Pulmonary artery endothelial cell (primary cell): ENCODE results near the gene DPP6. TPM values are rescaled to one million over a fixed set of nuclear protein-coding genes. Genes with fewer than 3 reads are reported as not detected.

ENCODE experiments used
- DNase-seq: peaks from one replicate; pipeline ENCODE4 v3.0.0-alpha.2; 2011; ENCODE audit warnings: low read depth, low spot score
- total RNA-seq: library from RNA; depleted of rRNA; stranded (reverse); fragments of >200 nt; gene quantifications from 2 replicates; pipeline ENCODE4 v1.2.3, GENCODE V29; 2014

The DPP6 gene
- total RNA-seq, 1 donor from 2014 or later = not detected

DNA sequence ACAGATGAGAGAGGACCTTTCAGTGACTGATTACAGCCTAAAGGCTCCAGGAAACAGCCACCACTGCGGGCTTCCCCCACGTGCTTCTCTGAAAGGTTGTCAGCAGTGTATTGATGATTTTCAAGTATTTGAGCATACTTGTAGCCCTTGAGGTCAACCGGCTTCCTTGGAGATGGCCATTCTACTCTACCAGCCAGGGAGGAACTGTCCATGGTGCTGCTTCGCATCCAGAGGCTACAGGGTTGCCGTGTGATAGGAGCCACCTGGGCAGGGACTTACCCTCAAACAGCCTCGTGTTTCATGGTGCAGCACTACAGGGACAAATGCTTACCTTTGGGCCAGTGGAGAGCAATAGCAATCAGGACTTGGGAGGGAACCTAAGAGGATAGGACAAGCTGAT, 179.5 kb downstream of the DPP6 start:
- no peak for DNase-seq

DNA sequence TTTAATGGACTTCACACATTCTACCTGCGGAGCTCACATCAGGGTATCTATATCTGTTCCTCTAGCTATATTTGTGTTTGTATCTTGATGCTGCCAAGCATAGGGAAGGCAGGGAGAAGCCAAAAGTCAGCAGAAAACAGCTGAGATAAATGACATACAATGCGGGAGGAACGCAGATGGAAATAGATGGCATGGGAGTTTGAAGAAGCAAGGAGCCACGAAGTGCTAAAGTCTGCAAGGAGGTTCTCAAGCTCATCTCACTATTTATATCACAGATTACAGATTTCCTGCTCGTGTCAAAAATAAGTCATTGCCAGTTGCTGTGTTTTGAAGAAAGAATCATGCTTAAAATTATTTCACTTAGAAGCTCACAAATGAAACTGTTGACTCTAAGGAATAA, 180.5 kb downstream of the DPP6 start:
- no peak for DNase-seq

DNA sequence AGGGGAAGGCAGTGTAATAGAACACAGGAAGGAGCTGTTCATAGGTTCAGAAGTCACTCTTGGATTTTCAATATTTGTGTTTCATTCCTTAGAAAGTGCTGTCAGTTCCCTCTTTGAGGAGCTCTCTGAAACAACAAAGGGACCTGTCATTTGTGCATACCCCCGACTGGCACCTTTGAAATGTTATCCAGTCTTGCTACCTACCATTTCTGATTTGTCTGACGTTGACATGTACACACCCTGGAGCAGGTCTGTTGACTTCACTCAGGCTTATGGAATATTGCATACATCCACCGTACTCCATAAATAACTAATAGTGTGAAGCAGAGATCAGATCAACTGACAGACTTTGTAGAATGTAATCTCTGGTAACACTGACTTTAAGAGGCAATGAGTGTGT, 189.8 kb downstream of the DPP6 start:
- DNase-seq = no peak

DNA sequence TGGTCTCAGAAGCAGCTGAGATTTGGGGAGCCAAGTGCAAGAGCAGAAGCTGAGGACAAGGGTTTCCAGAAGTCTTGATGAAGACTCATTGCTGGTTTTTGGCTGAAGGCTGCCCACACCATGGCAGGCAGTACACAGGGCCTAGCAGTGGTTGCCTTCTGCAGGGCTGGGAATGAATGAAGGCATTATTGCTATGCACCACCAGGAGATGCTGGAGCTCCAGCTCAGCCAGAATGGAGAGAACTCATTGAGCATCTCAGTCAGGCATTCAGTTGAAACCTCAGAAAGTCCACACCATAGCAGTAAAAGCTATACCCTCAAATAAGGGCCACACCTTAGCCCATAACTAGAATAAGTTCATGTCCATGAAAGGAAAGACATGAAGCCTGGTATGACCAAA, 190.5 kb downstream of the DPP6 start:
- no peak for DNase-seq

DNA sequence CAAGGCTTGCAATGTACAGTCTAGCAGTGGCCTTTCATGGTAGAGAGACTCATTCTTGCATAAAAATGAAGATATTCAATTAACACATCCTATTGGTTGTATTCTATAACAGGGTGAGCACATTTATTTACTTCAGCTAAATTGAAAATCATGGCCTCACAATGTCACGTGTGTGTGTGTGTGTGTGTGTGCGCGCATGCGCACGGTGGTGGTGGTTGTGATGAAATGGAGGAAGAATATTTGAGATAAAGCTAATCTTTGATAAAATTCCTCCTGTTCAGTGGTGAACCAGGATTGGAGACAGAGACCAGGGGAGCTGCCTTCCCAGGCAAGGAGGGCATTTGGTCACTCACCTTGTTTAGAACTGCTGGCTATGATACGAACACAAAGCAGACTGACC, 199.8 kb downstream of the DPP6 start:
- no peak for DNase-seq

DNA sequence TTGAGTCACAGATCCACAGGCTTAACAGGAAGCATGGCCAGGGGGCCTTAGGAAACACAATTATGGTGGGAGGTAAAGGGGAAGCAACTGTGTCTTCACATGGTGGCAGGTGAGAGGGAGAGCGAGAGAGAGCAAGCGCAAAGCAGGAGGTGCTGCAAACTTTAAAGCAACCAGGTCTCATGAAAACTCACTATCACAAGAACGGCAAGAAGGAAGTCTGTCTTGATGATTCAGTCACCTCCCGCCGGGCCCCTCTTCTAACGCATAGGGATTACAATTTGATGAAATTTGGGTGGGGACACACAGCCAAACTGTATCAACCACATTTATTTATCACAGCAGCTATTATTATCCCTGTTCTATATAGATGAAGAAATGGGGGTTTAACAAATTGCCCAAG, 201.6 kb downstream of the DPP6 start:
- DNase-seq = no peak

- no peak for DNase-seq
Measured at GRCh38 chr7:154255324-154255723, 203.1 kb downstream of the DPP6 start.

- no peak for DNase-seq
Measured at GRCh38 chr7:154256150-154256549, 204.0 kb downstream of the DPP6 start.

DNA sequence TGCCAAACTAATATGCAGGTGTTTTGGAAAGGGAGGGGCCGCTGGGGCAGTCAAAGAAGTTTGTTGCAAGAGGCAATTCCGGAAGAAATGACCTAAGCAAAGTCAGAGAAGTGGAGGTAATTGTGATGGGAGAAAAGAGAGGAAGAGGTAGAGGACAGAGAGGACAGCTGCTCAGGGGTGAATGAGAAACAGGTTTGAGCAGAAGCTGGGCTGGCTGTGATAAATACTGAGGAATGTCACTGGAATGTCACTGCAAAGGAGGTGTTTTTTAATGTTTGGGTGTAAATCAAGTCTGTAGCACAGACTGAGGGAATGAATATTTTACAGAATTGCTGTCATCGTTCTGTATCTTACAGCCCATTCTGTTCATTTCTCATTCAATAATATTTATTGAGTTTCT, 207.2 kb downstream of the DPP6 start:
- no peak for DNase-seq

- no peak for DNase-seq
Measured at GRCh38 chr7:154287356-154287755, 235.2 kb downstream of the DPP6 start.

DNA sequence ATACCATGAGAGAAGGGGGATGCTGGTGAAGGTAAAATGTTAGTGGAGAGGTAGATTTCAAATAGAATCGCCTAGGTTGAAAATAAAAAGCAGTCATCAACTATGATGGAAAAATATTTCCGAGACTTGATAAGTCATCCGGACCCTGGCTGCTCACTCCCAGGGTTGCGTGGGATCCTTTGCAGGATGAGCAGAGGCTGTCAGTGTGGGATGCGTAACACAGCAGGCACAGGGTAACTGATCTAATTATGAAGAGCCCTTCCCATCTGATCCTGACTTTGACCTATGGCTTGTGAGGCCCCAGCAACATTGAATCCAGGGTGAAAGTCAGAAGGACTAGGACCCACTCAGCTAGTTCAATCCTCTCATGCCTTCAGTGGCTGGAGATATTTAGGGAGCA, 236.9 kb downstream of the DPP6 start:
- no peak for DNase-seq

DNA sequence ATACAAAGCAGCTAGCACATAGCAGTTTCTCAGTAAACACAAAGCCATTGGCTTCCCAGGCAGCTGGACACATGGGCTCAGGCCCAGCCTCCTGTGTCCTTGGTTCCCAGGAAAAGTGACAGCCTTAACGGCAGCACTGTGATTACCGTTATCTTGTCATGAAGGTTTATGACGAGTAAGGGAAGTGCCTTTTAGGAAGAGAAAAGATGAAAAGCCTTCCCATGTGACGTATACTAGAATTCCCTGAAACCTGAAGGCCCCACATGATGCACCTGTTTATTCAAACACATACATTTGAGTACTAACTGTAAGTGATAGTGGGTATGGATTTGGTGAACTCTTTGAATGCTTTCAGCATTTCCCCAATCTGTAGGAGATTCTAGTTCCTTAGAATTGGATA, 244.2 kb downstream of the DPP6 start:
- no peak for DNase-seq

- DNase-seq = no peak
Measured at GRCh38 chr7:154299736-154300135, 247.5 kb downstream of the DPP6 start.

GRCh38 chr7:154302380-154302779, 250.2 kb downstream of the DPP6 start:
- DNase-seq = no peak

DNA sequence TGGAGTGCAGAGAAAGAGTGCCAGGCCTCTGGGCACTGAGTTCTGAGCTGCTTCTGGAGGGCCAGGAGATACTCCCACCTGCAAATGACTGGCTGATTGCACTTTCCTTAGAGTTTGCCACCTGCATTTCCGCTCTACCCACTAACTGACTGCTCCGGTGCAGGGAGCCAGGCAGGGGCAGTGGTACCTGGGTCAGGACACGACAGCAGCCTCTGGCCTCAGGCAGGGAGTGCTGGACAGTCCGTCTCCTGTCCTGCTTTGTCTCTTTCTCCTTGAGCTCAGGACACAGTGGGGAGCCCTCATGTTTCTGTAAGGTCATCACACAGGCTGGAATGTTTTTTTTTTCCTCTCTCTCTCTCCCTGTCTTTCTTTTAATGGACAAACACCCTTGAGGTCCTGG, 252.0 kb downstream of the DPP6 start:
- DNase-seq = no peak

GRCh38 chr7:154304740-154305700, 252.8 kb downstream of the DPP6 start:
- no peak for DNase-seq

DNA sequence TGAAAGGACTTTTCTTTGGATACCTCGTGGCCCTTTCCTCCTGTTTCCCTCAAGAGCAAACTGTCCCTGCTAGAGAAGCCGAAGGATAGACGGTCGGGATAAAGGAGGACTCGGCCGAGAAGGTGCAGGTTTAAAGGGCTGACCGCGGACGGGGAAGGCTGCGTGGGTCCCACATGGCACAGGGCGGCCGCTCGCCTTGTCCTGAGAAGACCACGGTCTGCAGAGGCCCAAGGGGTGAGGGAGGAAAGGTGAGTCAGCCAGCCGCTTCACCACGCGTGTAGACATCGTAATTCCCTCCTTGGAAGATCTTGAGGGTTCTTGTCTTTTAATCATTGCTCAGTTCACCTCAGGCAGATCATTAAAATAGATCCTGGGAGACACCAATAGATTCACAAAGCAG, 253.8 kb downstream of the DPP6 start:
- DNase-seq = no peak

DNA sequence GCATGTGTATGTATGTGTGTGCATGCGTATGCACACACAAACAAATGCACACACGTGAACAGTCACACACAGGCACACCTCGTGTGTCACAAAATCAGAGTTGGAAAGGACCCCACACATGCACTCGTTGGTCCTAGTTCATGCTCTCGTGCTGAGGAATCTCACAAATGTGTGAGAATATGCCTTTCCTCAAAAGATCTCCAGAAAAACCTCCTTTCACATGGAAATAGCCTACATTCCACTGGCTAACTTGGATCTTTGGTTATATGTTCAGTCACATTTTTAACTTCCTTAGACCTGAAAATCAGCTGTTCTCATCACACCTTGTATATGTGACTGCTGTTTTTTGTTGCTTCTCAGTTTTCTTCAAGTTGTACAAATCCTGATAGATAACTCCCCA, 256.7 kb downstream of the DPP6 start:
- DNase-seq = no peak

DNA sequence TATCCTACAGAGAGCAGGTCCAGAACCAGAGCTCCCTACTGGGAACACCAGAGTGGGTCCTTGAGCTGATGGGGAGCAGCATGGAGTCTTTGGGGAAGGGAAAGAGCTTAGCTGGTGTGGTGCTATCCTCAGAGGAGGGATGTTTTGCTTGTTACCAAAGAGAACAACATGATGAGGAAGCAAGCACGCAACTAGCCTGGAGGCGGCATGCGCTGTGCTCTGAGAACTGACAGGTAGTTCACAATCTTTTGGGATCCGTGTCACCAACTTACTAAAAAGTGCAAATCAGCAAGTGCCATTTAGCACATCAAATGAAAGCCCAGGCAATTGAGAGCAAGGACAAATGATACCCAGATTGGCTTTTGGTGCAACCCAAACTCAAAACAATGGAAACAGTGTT, 257.9 kb downstream of the DPP6 start:
- no peak for DNase-seq

DNA sequence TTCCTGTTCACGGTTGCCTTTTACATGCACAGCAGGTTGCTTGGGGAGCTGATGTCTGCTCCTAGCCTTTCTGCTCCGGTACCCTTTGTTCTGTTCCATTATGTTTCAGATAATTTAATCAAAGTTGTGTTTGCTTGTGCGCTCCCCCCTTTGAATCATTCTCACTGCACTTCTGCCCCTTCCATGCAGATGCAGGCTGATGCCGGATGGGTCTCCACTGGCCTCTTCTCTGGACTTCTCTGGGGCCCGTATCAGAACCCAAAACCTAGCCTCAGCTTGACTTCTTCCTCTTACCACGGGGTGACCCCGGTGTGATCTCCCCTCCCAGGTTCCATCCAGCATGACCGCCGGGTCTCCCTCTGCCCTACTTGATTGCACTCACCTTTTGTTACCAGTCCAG, 272.0 kb downstream of the DPP6 start:
- no peak for DNase-seq

GRCh38 chr7:154326421-154326820, 274.2 kb downstream of the DPP6 start:
- no peak for DNase-seq

GRCh38 chr7:154330318-154330717, 278.1 kb downstream of the DPP6 start:
- DNase-seq = no peak

GRCh38 chr7:154332811-154333580, 280.8 kb downstream of the DPP6 start:
- DNase-seq = no peak
